MV-4-11 (cell line): ENCODE measurements around the gene CAVIN3.

Source experiments
- DNase-seq: peaks from one replicate; lab custom pipeline; 2025; lab: John Stamatoyannopoulos, UW

Gene CAVIN3

DNA sequence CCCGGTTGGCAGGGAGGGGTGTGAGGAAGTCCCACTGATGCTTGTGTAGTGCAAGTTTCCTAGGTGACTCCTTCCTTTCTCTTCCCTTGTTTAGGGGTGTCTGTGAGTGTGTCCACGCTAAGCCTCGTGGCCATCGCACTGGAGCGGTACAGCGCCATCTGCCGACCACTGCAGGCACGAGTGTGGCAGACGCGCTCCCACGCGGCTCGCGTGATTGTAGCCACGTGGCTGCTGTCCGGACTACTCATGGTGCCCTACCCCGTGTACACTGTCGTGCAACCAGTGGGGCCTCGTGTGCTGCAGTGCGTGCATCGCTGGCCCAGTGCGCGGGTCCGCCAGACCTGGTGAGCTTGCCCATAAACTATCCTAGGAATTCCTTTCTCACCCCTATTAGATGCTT is 50.3 kb downstream of the CAVIN3 start:
- no peak for DNase-seq
